A549 (cell line): ENCODE measurements around the gene BABAM2. TPM values are rescaled to one million over a fixed set of nuclear protein-coding genes. Genes with fewer than 3 reads are reported as not detected.

Source experiments
- ATAC-seq, 2 experiments: fragments of 200-7000 bp in 1 of 2; fragments of >200 bp in 1 of 2; cut with Nextera tagmentation in 1 of 2; cut with Tn5 transposase in 1 of 2; 3 replicates each; pipeline versions ENCODE4 v1.8.0 to v1.9.1; 2018 to 2020; ENCODE audit warnings: mild to moderate bottlenecking in 1 of 2, moderate library complexity in 1 of 2
- CTCF ChIA-PET: fragments of 300-600 bp; sonication (Branson Sonifier 250); formaldehyde crosslinking; extraction: SDS; loops from one replicate; lab custom pipeline; 2021; ENCODE audit warnings: antibody characterized with exemption, inconsistent platforms; lab: Yijun Ruan, JAX
- POLR2A ChIA-PET: fragments of 350-600 bp; formaldehyde crosslinking; extraction: SDS; loops from one replicate; lab custom pipeline; 2021; ENCODE audit warnings: antibody characterized with exemption, inconsistent platforms; lab: Yijun Ruan, JAX
- DNase-seq, 2 experiments: peaks; one replicate each; pipeline versions ENCODE4 v3.0.0 to v3.0.0-alpha.2; 2011 to 2016; ENCODE audit warnings: low read depth in 1 of 2, low spot score in 1 of 2
- FAIRE-seq: peaks from 2 replicates; lab custom pipeline; 2011; peaks lifted over from hg19 to GRCh38; lab: Jason Lieb, UNC
- H3K27ac ChIP-seq, 2 experiments: fragments of >200 bp; sonication (Bioruptor Twin); formaldehyde crosslinking; 3 replicates each; pipeline ENCODE4 v1.5.1; 2016 to 2017
- H3K4me1 ChIP-seq: fragments of >200 bp; sonication (Bioruptor Twin); formaldehyde crosslinking; 3 replicates; pipeline ENCODE4 v1.6.1; 2016
- H3K4me2 ChIP-seq: fragments of >200 bp; sonication (Bioruptor Twin); formaldehyde crosslinking; 3 replicates; pipeline ENCODE4 v1.6.1; 2016
- H3K4me3 ChIP-seq: fragments of >200 bp; sonication (Bioruptor Twin); formaldehyde crosslinking; 3 replicates; pipeline ENCODE4 v1.5.1; 2016
- H3K9me3 ChIP-seq: fragments of >200 bp; sonication (Bioruptor Twin); formaldehyde crosslinking; 3 replicates; pipeline ENCODE4 v1.6.1; 2016
- BCL3 ChIP-seq: fragments of >200 bp; sonication (Bioruptor Twin); formaldehyde crosslinking; IDR thresholded peaks from 3 replicates; pipeline ENCODE4 v1.6.1; 2016
- BHLHE40 ChIP-seq: IDR thresholded peaks from 2 replicates; pipeline ENCODE4 v1.6.1; 2012; ENCODE audit warnings: low read depth, low read length, inconsistent platforms
- CBX8 ChIP-seq: fragments of 200-600 bp; sonication (generic); IDR thresholded peaks from 2 replicates; pipeline ENCODE4 v1.6.1; 2016
- CEBPB ChIP-seq, 2 experiments: fragments of >200 bp in 1 of 2; sonication (Bioruptor Twin) in 1 of 2; formaldehyde crosslinking in 1 of 2; IDR thresholded peaks; 2 replicates each; pipeline ENCODE4 v1.6.1; 2012 to 2016
- CHD2 ChIP-seq: fragments of 150-350 bp; IDR thresholded peaks from 2 replicates; pipeline ENCODE4 v1.6.1; 2014; ENCODE audit warnings: low read length; ENCODE audit not compliant: partially characterized antibody
- EHF ChIP-seq: fragments of 250-450 bp; sonication (Bioruptor Pico); IDR thresholded peaks from 2 replicates; pipeline ENCODE4 v1.5.0; 2020; ENCODE audit warnings: mild to moderate bottlenecking
- FOXS1 ChIP-seq: fragments of 250-450 bp; sonication (Bioruptor Pico); IDR thresholded peaks from 2 replicates; pipeline ENCODE4 v1.5.0; 2020; ENCODE audit warnings: mild to moderate bottlenecking, moderate library complexity
- HDAC2 ChIP-seq: fragments of 200-600 bp; sonication (generic); IDR thresholded peaks from 2 replicates; pipeline ENCODE4 v1.6.1; 2016
- HMGXB4 ChIP-seq: fragments of 250-450 bp; sonication (Bioruptor Pico); IDR thresholded peaks from 2 replicates; pipeline ENCODE4 v1.5.0; 2021; ENCODE audit warnings: mild to moderate bottlenecking, moderate library complexity, borderline replicate concordance
- HOXA7 ChIP-seq: fragments of 250-450 bp; sonication (Bioruptor Pico); IDR thresholded peaks from 2 replicates; pipeline ENCODE4 v1.5.0; 2020; ENCODE audit warnings: mild to moderate bottlenecking, moderate library complexity
- HOXB5 ChIP-seq: fragments of 250-450 bp; sonication (Bioruptor Pico); IDR thresholded peaks from 2 replicates; pipeline ENCODE4 v1.5.0; 2020; ENCODE audit warnings: mild to moderate bottlenecking, moderate library complexity
- JUN ChIP-seq, 2 experiments: fragments of >200 bp; sonication (Bioruptor Twin); formaldehyde crosslinking; IDR thresholded peaks; 2 replicates in 1 of 2; 3 replicates in 1 of 2; pipeline ENCODE4 v1.6.1; 2016 to 2017
- MAX ChIP-seq: IDR thresholded peaks from 2 replicates; pipeline ENCODE4 v1.6.1; 2012
- NFE2L2 ChIP-seq: fragments of 150-350 bp; conservative IDR thresholded peaks from 2 replicates; pipeline ENCODE4 v1.6.1; 2014; ENCODE audit warnings: low read length
- NPAS2 ChIP-seq: fragments of 250-450 bp; sonication (Bioruptor Pico); IDR thresholded peaks from 2 replicates; pipeline ENCODE4 v1.8.0; 2022; ENCODE audit warnings: mild to moderate bottlenecking, moderate library complexity, borderline replicate concordance
- NR3C1 ChIP-seq: fragments of >200 bp; sonication (Bioruptor Twin); formaldehyde crosslinking; IDR thresholded peaks from 3 replicates; pipeline ENCODE4 v1.6.1; 2017
- PBX3 ChIP-seq: IDR thresholded peaks from 2 replicates; pipeline ENCODE4 v1.6.1; 2012
- PHF8 ChIP-seq: fragments of 200-600 bp; sonication (generic); IDR thresholded peaks from 2 replicates; pipeline ENCODE4 v1.6.1; 2016; ENCODE audit warnings: low read depth, mild to moderate bottlenecking, antibody characterized with exemption, moderate library complexity, borderline replicate concordance
- POLR2A ChIP-seq: IDR thresholded peaks from 2 replicates; pipeline ENCODE4 v1.6.1; 2012; ENCODE audit warnings: mild to moderate bottlenecking, low read length
- POLR2AphosphoS2 ChIP-seq: conservative IDR thresholded peaks from 2 replicates; pipeline ENCODE4 v1.6.1; 2012; ENCODE audit warnings: low read length, improper control_type of control experiment, inconsistent platforms
- RAD21 ChIP-seq, 2 experiments: fragments of >200 bp in 1 of 2; sonication (Bioruptor Twin) in 1 of 2; formaldehyde crosslinking in 1 of 2; IDR thresholded peaks in 1 of 2; conservative IDR thresholded peaks in 1 of 2; 2 replicates in 1 of 2; 3 replicates in 1 of 2; pipeline ENCODE4 v1.6.1; 2012 to 2018; ENCODE audit warnings: inconsistent platforms in 1 of 2
- RCOR1 ChIP-seq: fragments of 150-350 bp; IDR thresholded peaks from 2 replicates; pipeline ENCODE4 v1.6.1; 2014; ENCODE audit warnings: antibody characterized with exemption, low read length, low read depth
- RFX5 ChIP-seq: fragments of 450-650 bp; IDR thresholded peaks from 2 replicates; pipeline ENCODE4 v1.7.1; 2014; ENCODE audit warnings: antibody characterized with exemption, mild to moderate bottlenecking, moderate library complexity
- RNF2 ChIP-seq: fragments of 200-600 bp; sonication (generic); IDR thresholded peaks from 2 replicates; pipeline ENCODE4 v1.6.1; 2016; ENCODE audit warnings: low read depth, mild to moderate bottlenecking, antibody characterized with exemption, moderate library complexity, borderline replicate concordance
- TP53 ChIP-seq: fragments of 250-450 bp; sonication (Bioruptor Pico); IDR thresholded peaks from 2 replicates; pipeline ENCODE4 v1.5.0; 2021; ENCODE audit warnings: mild to moderate bottlenecking, moderate library complexity
- ZC3H11A ChIP-seq: fragments of 450-650 bp; IDR thresholded peaks from 2 replicates; pipeline ENCODE4 v1.6.1; 2014; ENCODE audit warnings: antibody characterized with exemption, mild to moderate bottlenecking
- ZFP36 ChIP-seq: fragments of 450-650 bp; IDR thresholded peaks from 2 replicates; pipeline ENCODE4 v1.6.1; 2014; ENCODE audit warnings: borderline replicate concordance; ENCODE audit not compliant: partially characterized antibody
- WGBS: methylation state at CpG from one replicate; pipeline ENCODE4 v1.1.6; 2017; ENCODE audit errors: missing lambda C conversion rate; 5-methylcytosine and 5-hydroxymethylcytosine counted together
- polyA plus RNA-seq, 4 experiments: library from polyadenylated mRNA; depleted of rRNA in 3 of 4; stranded (reverse); fragments of >200 nt; fragmentation: RNase III in 1 of 4; extraction: RNeasy Plus Mini Kit Qiagen cat#74134 plus additional on column Dnase treatment in 1 of 4; gene quantifications; 2 replicates in 3 of 4; 3 replicates in 1 of 4; pipeline ENCODE4 v1.2.3, GENCODE V29; 2011 to 2017

BABAM2 gene
- polyA plus RNA-seq, 2 of the 4 experiments (the other 2 are of a cell fraction): 53.7 to 78.4 TPM

GRCh38 chr2:28322456-28322855 lies 431.9 kb downstream of the BABAM2 start:
- TF ChIP-seq TP53 (CRISPR knock-in tag) (no peak), FOXS1 (no peak), POLR2A (no peak), ZC3H11A (no peak)
- Histone ChIP-seq H3K27ac (peak overlapping the region in 1 of 2 experiments; percentile 14; a peak in 1 of 6 replicates), H3K9me3 (no peaks in the 10 kb centered on the region), H3K4me3 (no peak overlapping the region), H3K4me1 (peaks cover 13% of the 10 kb centered on the region; the same call in 2 of the 3 replicates), H3K4me2 (no peak overlapping the region)
- ChIA-PET CTCF (interaction anchor here (0.6 kb wide), 1 partner anchor 27 kb away, joined by 4 read pairs; no protein-coding TSS in a partner anchor), POLR2A (no interaction called here)
- FAIRE-seq (no peak), ATAC-seq (no peak), DNase-seq (no peak)
- WGBS: 96% methylated on average over 8 of the region's 8 CpGs

- CTCF ChIA-PET: interaction anchor here (0.6 kb wide), 1 partner anchor 28 kb away, joined by 4 read pairs; no protein-coding TSS in a partner anchor
- WGBS: 77% methylated on average over 6 of the region's 6 CpGs
These were observed 432.5 kb downstream of the BABAM2 start for GRCh38 chr2:28322981-28323396.

GRCh38 chr2:28325173-28325566 lies 434.6 kb downstream of the BABAM2 start:
- no peak overlapping the region for H3K4me2 ChIP-seq
- no peaks in the 10 kb centered on the region for H3K9me3 ChIP-seq
- ATAC-seq (no peak), DNase-seq (no peak), FAIRE-seq (no peak)
- CTCF ChIA-PET: interaction anchor here (0.9 to 1.9 kb wide), 3 partner anchors 10 to 53 kb away, joined by 3 to 4 read pairs (median 4); no protein-coding TSS in a partner anchor
- POLR2A ChIA-PET: no interaction called here
- H3K4me3 ChIP-seq: no peak overlapping the region
- peaks cover 11% of the 10 kb centered on the region; the same call in 2 of the 3 replicates for H3K4me1 ChIP-seq
- WGBS: 74% methylated on average over 5 of the region's 5 CpGs
- H3K27ac ChIP-seq: peak overlapping the region in 1 of 2 experiments; percentile 73; a peak in 3 of 6 replicates
- no peak for TF ChIP-seq EHF (CRISPR knock-in tag)
- TF ChIP-seq PBX3: no peak
- no peak for TF ChIP-seq HOXB5
- no peak for TF ChIP-seq CBX8
- no peak for TF ChIP-seq NPAS2 (CRISPR knock-in tag)
- TF ChIP-seq CEBPB (IDR thresholded peaks at IDR 0.05): no peak
- TF ChIP-seq HOXA7 (CRISPR knock-in tag): no peak
- TF ChIP-seq RNF2: no peak
- TF ChIP-seq BHLHE40: no peak
- TF ChIP-seq ZFP36: no peak
- no peak for TF ChIP-seq MAX

More at GRCh38 chr2:28322981-28323396, 432.5 kb downstream of the BABAM2 start:
- no peaks in the 10 kb centered on the region for H3K9me3 ChIP-seq
- peaks cover 13% of the 10 kb centered on the region; the same call in 2 of the 3 replicates for H3K4me1 ChIP-seq
- H3K4me3 ChIP-seq: no peak overlapping the region
- TF ChIP-seq HMGXB4 (CRISPR knock-in tag): no peak
- TF ChIP-seq NFE2L2: no peak
- no peak for TF ChIP-seq BCL3
- TF ChIP-seq NR3C1: no peak
- TF ChIP-seq PHF8: no peak
- no peak for TF ChIP-seq EHF (CRISPR knock-in tag)
- TF ChIP-seq RFX5: no peak
- TF ChIP-seq RAD21 (conservative IDR thresholded peaks at IDR 0.05 in 1 of 2, IDR thresholded peaks at IDR 0.05 in 1 of 2): no peak
- TF ChIP-seq JUN (IDR thresholded peaks at IDR 0.05): no peak
- no peak for TF ChIP-seq POLR2AphosphoS2
- TF ChIP-seq HDAC2: no peak
- TF ChIP-seq RCOR1: no peak
- TF ChIP-seq CHD2: no peak
- TF ChIP-seq, all 56 proteins: peak for 0
- ATAC-seq (no peak), DNase-seq (no peak), FAIRE-seq (no peak)
- H3K4me2 ChIP-seq: no peak overlapping the region
- no peak overlapping the region for H3K27ac ChIP-seq
- POLR2A ChIA-PET: no interaction called here
